NCI-H2171 treated with DMSO at 0.1 percent for 48 hours (cell line): ENCODE data around the gene RRP1.
"Not testable (repeated sequence)": the region's sequence is repeated elsewhere in the genome, so short reads cannot be mapped to it uniquely, and the experiment has no call there.

Experiments
- DNase-seq: peaks from one replicate; lab custom pipeline; 2025; lab: John Stamatoyannopoulos, UW

RRP1 gene

DNA sequence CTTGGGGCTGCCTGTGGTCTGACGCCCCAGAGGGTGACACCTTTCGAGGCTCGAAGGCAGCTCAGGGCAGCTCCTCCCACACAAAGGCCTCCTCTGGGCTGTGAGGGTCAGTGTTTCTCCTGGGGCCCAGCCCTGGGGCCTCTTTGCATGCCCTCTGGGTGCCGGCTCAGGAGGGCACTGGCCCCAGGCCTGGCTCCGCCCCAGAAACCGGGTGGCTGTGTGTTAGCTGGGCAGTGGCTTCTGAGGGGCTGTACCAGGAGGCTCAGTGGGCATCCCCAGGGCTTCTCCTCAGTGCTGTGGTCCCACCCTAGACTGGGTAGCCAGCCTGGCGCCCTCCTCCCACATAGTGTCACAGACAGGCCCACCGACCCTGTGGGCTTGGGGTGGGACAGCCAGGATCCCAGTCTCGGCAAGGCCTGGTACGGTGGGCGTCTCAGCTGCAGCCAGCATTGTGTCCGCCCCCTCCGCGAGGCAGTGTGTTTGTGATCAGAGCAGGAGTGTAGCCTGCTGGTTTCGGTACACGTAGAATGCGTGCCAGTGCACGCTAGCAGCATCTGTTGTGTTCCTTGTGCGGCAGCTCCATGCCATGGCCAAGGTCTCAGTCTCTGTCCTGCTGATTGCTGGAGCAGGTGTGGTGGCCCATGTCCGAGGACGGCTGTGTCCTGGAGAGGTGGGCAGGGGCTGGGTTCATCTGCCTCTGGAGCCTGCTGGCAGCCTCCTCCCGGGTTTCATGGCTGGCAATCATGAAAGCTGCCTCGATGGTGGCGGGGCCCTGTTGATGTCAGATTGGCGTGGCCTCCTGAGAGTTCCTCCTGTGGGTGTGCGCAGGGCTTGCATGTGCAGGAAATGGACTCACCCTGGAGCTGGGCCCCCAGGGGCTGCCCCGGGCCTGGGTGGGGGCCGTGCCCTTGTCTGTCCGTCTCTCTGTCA, 28.0 kb downstream of the RRP1 start:
- DNase-seq, result peak; percentile 32

DNA sequence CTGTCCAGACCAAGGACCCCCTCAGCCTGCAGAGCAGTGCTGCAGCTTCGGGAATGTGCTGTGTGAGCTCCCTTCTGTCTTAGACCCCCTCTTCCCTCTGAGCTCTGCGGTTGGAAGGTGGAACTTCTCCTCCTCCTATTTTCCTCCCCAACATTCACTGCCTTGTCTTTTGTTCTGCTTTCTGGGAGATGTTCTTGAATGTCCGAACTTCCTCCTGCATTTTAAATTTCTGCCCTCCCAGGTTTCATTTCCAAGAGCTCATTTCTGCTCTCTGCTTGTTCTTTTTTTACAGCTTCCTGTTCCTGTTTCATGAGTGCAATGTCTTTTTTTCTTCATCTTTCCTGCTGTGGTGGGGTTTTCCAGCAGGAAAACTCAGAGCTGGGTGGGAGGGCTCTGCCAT, 29.3 kb downstream of the RRP1 start:
- DNase-seq, result no peak

DNA sequence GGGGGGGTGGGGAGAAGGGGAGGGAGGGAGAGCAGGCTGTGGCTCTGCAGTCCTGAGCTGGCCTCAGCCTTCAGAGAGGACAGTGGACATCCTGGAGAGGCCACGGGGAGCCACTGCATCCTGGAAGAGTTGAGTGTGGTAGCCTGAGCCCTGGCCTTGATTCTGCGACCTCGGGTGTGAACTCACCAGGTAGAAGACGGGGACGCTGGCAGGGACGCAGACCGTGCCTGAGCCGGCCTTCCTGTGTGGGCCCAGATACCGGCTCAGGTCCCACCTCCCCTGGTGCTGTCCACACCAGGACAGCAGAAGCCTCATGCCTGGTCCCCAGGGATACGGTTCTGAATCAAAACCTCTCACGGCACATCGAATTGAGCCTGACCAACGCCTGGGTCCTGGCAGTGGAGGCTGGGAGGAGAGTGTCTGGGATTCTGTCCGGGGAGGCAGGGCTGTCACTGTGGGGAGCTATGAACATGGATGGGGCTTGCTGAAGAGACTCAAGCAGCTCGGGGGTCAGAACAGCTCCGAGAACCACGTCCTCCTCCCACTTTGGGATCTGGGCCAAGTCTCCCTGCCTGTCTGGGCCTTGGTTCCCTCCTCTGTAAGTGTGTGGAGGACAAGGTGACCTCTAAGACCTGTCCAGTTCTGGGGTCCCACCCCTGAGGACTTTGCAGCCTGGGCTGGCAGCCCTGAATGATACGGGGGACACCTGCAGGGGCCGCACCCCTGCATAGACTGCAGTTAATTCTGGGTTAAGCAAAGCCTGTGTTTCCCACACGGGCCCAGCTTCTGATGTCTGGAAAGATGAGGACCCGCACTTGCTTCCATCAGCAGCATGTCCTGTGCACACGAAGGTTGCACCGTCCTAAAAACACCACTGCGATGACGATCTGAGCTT, 30.4 kb downstream of the RRP1 start:
- DNase-seq, result no peak

DNA sequence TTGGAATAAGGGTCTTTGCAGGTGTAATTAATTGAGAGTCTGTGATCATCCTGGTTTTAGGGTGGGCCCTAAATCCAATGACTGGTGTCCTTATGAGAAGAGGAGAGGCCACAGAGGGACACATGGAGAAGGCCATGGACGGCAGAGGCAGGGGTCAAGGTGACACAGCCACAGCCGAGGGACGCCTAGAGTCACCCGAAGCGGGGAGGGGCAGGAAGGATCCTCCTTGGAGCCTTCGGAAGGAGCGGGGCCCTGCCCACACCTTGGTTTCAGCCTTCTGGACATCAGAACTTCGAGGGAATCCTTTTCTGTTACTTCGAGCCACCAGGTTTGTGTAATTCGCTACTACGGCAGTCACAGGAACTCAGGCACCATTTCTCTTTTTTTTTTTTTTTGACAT, 31.1 kb downstream of the RRP1 start:
- no peak for DNase-seq

DNA sequence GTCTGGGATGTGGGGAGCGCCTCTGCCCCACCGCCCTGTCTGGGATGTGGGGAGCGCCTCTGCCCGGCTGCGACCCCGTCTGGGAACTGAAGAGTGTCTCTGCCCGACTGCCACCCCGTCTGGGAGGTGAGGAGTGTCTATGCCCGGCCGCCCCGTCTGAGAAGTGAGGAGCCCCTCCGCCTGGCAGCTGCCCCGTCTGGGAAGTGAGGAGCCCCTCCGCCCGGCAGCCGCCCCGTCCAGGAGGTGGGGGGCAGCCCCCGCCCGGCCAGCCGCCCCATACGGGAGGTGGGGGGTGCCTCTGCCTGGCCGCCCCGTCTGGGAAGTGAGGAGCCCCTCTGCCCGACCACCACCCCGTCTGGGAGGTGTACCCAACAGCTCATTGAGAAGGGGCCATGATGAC, 32.8 kb downstream of the RRP1 start:
- DNase-seq, result not testable (repeated sequence)

DNA sequence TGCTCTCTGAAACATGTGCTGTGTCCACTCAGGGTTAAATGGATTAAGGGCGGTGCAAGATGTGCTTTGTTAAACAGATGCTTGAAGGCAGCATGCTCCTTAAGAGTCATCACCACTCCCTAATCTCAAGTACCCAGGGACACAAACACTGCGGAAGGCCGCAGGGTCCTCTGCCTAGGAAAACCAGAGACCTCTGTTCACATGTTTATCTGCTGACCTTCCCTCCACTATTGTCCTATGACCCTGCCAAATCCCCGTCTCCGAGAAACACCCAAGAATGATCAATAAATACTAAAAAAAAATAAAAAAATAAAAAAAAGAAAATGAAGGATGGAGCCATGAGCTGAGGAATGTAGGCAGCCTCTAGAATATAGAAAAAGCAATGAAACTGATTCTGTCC, 33.4 kb downstream of the RRP1 start:
- DNase-seq, result not testable (repeated sequence)

DNA sequence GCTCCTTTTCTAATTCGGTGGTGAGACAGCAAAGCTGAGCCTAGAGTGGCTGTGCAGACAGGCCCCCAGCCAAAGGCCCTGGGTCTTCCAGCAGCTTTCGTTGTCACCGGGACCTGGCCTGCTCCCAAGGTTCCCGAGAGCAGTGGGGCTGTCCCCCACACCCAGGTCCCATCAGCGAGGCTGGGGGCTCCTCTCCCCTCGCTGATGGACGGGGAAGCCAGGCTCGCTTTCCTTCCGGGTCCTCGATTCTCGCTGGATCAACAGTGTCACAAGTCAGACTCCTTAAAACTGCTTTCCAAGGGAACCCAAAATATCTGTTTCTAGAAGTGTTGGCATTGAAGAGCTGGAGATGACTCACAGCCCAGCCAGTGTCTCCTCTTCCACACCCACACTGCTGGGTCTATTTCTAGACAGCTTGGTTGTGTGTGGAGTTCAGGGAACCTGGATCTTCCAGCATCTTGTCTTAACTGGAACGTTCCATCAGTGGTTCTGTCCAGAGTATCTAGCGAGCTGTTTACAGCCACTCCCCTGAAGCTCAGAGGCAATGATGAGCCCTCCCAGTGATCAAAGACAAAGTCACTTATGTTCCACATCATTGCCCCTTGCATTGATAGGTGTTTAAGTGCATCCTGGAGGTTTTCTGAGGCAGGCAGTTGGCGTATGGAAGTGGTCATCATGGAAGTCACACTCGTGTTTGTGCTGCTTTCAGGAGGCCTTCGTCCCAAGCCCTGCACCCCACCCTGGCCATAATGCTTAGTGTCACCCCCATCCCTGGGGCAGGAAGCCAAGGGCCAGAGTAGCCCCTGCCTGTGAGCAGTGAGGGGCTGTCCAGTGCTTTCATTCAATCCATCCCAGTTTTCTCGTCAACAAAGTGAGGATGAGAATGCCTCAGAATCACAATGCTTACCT, 35.2 kb downstream of the RRP1 start:
- no peak for DNase-seq

GRCh38 chr21:43825242-43825935, 36.0 kb downstream of the RRP1 start:
- DNase-seq, result no peak

DNA sequence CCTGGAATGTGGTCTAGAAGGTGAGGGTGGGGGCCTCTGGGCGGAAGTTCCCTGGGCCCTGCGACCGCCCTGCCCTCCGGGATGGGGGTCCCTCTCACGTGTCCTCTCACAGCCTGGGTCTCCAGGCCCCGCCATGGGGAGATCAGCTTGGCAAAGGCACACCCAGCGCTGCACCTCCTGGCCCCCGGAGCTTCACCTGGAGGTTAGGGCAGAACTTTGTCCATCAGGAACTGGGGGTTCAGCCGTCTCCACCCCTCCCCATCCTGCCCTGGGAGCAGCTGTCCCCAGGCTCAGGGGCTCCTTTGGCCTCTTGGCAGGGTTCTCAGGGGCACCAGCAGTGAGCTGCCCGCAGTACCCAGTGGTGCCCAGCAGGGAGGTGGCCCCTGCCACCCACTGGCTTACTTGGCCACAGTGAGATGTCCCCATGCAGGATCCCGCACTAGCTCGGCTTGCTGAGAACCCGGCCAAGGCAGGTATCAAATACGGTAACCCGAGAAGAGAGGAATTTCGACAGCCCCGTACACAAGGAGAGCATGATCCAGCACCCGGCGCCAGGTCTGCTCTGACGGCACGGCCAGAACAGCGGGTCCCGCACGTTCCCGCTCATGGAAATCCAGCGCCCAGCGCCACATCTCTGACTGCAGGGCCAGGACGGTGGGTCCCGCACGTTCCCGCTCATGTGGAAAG, 36.7 kb downstream of the RRP1 start:
- peak; percentile 80 for DNase-seq

DNA sequence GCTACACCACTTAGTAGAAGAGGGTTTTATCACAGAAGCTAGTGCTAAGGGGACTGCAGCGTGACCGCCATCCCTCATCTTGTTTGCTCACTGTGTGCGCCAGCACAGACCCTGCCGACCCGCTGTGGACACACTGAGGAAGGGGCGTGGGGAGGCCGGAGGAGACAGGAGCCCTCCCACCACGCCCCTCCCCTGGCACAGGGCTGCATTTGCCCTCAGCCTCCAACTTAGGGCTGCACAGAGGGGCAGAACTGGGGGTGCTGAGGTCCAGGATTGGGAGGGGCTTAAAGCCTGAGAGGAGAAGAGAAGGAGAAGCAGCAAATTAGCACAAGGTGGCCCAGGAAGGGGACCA, 37.2 kb downstream of the RRP1 start:
- DNase-seq, result no peak

DNA sequence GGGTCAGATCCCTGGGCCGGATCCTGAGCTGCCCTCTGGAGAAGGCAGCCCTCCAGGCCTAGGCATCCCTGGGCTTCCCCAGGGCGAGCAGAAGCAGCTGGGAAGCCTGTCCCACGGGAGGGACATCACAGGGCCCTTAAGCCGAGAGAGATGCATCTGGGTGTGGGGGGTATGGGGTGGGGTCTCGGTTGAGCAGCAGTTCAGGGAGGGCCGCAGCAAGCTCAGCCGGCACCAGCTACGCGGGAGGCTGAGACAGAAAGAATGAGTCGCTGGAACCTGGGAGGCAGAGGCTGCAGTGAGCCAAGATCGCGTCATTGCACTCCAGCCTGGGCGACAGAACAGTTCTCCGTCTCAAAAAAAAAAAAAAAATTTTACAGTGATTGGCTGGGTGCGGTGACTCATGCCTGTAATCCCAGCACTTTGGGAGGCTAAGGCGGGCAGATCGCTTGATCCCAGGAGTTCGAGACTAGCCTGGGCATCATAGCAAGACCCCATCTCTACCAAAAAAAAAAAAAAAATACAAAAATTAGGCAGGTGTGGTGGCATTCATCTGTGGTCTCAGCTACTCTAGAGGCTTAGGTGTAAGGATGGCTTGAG, 37.7 kb downstream of the RRP1 start:
- peak; percentile 83 for DNase-seq

DNA sequence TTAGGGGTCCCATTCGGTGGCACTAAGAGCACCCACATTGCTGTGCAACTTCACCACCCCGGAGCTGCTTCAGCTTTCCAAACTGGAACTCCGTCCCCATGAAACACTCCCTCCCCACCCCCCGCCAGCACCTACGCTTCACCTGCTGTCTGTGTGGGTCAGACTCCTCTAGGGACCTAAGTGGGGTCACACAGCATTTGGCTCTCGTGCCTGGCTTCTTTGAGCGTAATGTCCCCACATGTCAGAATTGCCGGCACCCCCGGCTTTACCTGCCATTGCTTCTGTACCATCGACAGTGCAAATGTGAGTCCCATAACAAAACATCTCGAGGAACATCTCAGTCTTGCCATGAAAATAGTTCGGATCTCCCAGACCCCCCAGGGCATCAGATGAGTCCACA, 39.8 kb downstream of the RRP1 start:
- no peak for DNase-seq

GRCh38 chr21:43829575-43830119, 40.3 kb downstream of the RRP1 start:
- DNase-seq, result no peak

- DNase-seq, result no peak
Observed at GRCh38 chr21:43832158-43832550, 42.8 kb downstream of the RRP1 start.

- no peak for DNase-seq
Observed at GRCh38 chr21:43832648-43833047, 43.3 kb downstream of the RRP1 start.

GRCh38 chr21:43834146-43834905, 44.9 kb downstream of the RRP1 start:
- DNase-seq, result no peak

- no peak for DNase-seq
Observed at GRCh38 chr21:43835050-43835449, 45.7 kb downstream of the RRP1 start.

DNA sequence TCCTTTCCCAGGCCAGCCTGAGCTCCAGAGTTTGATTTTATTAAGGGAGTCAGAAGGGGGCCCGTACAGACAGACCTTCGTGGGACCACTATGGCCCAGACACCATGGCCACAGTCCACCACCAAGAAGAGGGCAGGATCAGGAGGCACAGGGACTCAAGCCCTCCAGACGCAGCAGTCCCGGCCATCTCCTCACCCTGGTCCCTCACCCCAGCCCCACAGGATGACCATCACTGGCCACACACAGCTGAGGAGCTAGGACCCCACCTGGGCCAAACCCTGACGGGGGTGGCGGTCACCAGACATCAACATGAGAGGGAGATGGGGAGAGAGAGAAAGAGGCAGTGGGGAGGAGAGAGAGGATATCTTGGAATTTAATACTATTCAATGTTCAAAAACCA, 46.5 kb downstream of the RRP1 start:
- no peak for DNase-seq

DNA sequence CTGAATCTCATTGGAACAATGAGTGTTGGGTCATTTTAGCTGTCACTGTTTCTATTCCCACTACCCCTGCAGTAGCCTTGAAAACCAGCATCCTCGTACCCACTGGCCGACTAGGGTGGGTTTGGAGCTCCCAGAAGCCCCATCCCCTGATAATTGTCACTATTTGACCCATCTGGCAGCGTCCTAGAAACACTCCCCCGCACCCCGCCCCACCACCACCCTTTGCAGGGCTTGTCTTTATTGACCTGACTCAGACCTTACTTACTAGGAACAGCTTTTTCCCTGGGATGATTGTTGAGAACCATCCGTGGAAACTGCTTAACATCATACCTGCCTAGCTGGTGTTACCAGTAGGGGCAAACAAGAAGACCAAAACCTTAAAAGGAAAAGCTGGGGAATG, 47.2 kb downstream of the RRP1 start:
- DNase-seq, result no peak
